ENCODE results near the gene LSM8.

The LSM8 gene

DNA sequence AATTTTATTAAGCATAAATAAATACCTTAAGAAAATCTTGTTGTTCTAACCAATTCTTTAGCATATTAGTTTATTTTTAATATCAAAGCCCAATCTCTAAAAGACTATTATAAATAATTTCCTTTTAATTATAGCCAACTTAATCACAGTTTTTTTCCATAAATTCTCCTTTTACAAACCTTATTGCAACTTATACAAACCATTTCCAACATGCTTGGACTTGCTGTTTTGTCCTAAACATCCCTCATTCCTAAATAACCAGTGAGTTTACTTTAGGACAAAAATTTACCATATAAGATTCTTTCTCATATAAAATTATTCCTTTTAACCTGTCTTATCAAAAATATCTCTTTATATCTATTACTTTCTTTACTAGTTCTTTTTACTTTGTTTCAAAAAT, 25.2 kb upstream of the LSM8 start:
- Histone ChIP-seq H3K36me3 (ENCODE audit: control insufficient read depth in 1 of 2, insufficient read depth in 2 of 2, low read length in 2 of 2) (no peaks in the 10 kb centered on the region), H3K27ac (ENCODE audit: low read depth, low read length) (no peak overlapping the region), H3K4me3 (ENCODE audit: low read depth in 1 of 2, low read length in 2 of 2) (no peak overlapping the region), H3K27me3 (ENCODE audit: control insufficient read depth in 1 of 2, insufficient read depth in 2 of 2, low read length in 2 of 2) (no peaks in the 10 kb centered on the region), H3K9ac (ENCODE audit: low read depth in 1 of 2, low read length in 2 of 2) (no peak overlapping the region), H3K9me3 (ENCODE audit: control insufficient read depth in 1 of 2, low read length in 2 of 2) (no peaks in the 10 kb centered on the region), H3K4me1 (ENCODE audit: control insufficient read depth in 1 of 2, insufficient read depth in 2 of 2, low read length in 2 of 2) (no peaks in the 10 kb centered on the region)

DNA sequence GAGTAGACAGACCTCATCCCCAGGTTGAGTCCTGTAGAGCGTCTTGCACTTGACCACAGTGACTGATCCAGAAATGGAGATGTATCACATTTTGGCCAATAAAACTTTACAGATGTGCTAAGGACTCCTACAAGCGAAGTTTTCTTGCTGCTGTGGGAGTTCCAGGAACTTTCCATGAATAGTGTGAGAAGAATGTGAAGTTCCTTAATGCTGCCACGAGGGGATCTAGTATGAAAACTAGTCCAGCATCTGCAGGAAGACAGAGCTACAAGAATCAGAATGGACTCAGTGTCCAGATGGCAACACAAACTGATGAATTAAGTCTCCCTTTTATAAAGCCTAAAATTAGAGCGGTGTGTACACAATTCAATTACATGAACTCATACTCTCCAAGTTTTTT, 14.8 kb upstream of the LSM8 start:
- no peaks in the 10 kb centered on the region for H3K4me1 ChIP-seq (ENCODE audit: control insufficient read depth in 1 of 2, insufficient read depth in 2 of 2, low read length in 2 of 2)
- H3K27ac ChIP-seq (ENCODE audit: low read depth, low read length) = no peak overlapping the region
- no peaks in the 10 kb centered on the region for H3K9me3 ChIP-seq (ENCODE audit: control insufficient read depth in 1 of 2, low read length in 2 of 2)
- H3K9ac ChIP-seq (ENCODE audit: low read depth in 1 of 2, low read length in 2 of 2) = no peak overlapping the region
- H3K36me3 ChIP-seq (ENCODE audit: control insufficient read depth in 1 of 2, insufficient read depth in 2 of 2, low read length in 2 of 2) = no peaks in the 10 kb centered on the region
- H3K4me3 ChIP-seq (ENCODE audit: low read depth in 1 of 2, low read length in 2 of 2) = no peak overlapping the region
- H3K27me3 ChIP-seq (ENCODE audit: control insufficient read depth in 1 of 2, insufficient read depth in 2 of 2, low read length in 2 of 2) = no peaks in the 10 kb centered on the region

DNA sequence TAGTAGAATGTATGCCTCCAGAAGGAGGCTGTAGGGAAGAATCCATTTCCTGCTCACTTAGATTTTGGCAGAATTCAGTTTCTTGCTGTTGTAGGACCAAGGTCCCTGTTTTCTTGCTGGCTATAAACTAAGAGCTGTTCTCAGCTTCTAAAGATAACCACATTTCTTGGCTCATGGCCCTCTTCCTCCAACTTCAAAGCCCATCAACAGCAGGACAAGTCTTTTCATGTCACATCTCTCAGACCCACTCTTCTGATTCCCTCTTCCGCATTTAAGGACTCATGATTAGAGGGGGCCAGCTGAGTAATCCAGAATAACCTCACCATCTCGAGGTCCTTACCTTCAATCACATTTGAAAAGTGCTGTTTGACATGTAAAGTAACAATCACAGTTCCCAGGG, 8.2 kb upstream of the LSM8 start:
- Histone ChIP-seq H3K4me3 (ENCODE audit: low read depth in 1 of 2, low read length in 2 of 2) (no peak overlapping the region), H3K27me3 (ENCODE audit: control insufficient read depth in 1 of 2, insufficient read depth in 2 of 2, low read length in 2 of 2) (no peaks in the 10 kb centered on the region), H3K4me1 (ENCODE audit: control insufficient read depth in 1 of 2, insufficient read depth in 2 of 2, low read length in 2 of 2) (no peaks in the 10 kb centered on the region), H3K9me3 (ENCODE audit: control insufficient read depth in 1 of 2, low read length in 2 of 2) (no peaks in the 10 kb centered on the region), H3K27ac (ENCODE audit: low read depth, low read length) (no peak overlapping the region), H3K36me3 (ENCODE audit: control insufficient read depth in 1 of 2, insufficient read depth in 2 of 2, low read length in 2 of 2) (no peaks in the 10 kb centered on the region), H3K9ac (ENCODE audit: low read depth in 1 of 2, low read length in 2 of 2) (no peak overlapping the region)

DNA sequence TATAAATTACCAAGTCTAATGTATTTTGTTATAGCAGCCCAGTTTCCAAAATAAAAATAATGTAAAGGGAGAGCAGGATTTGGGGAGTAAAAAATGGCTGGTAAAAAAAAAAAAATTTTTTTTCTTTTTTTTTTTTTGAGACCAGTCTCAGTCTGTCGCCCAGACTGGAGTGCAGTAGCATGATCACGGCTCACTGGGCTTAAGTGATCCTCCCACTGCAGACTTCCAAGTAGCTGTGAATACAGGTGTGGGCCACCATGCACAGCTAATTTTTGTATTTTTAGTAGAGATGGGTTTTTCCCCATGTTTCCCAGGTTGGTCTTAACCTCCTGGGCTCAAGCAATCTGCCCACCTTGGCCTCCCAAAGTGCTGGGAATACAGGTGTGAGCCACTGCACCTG, 4.8 kb upstream of the LSM8 start:
- no peaks in the 10 kb centered on the region for H3K36me3 ChIP-seq (ENCODE audit: control insufficient read depth in 1 of 2, insufficient read depth in 2 of 2, low read length in 2 of 2)
- H3K27me3 ChIP-seq (ENCODE audit: control insufficient read depth in 1 of 2, insufficient read depth in 2 of 2, low read length in 2 of 2) = no peaks in the 10 kb centered on the region
- H3K27ac ChIP-seq (ENCODE audit: low read depth, low read length) = no peak overlapping the region
- no peak overlapping the region for H3K4me3 ChIP-seq (ENCODE audit: low read depth in 1 of 2, low read length in 2 of 2)
- no peak overlapping the region for H3K9ac ChIP-seq (ENCODE audit: low read depth in 1 of 2, low read length in 2 of 2)
- no peaks in the 10 kb centered on the region for H3K9me3 ChIP-seq (ENCODE audit: control insufficient read depth in 1 of 2, low read length in 2 of 2)
- H3K4me1 ChIP-seq (ENCODE audit: control insufficient read depth in 1 of 2, insufficient read depth in 2 of 2, low read length in 2 of 2) = peaks cover 0 to 6% of the 10 kb centered on the region in 2 donors

DNA sequence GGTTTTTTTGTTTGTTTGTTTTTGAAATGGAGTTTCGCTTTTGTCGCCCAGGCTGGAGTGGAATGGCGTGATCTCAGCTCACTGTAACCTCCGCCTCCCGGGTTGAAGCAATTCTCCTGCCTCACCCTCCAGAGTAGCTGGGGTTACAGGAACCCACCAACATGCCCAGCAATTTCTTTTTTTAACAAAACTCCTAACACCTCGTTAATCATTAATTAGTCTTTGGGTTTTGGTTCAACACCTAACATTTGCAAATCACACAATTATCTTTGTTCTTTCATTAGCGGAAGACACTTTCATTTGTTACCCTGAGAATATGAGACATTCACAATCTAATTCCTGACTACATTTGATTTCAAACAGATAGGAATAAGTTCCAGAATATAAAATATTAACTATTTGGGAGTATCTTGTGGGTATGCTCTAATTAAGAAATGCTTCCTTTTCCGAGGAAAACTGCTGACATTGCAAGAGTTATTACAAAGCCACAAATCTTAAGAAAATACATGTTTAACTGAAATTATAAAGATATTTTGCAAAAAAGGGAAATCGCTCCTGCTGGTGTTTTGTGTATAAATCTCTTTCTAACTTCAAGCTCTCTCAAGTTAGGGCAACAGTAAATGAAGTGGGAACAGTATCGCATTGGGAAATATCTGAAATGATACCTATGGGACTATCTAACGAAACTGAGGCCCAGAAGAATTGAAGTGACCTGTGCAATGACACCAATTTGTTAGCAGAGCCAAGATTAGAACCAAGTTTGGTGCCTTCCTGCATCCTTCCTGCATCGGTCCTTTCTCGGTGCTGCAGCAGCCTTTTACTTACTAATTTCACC, 1.2 kb upstream of the LSM8 start:
- no peaks in the 10 kb centered on the region for H3K27me3 ChIP-seq (ENCODE audit: control insufficient read depth in 1 of 2, insufficient read depth in 2 of 2, low read length in 2 of 2)
- peak overlapping the region; percentile 91 for H3K27ac ChIP-seq (ENCODE audit: low read depth, low read length)
- peaks cover 21 to 25% of the 10 kb centered on the region in 2 donors for H3K4me1 ChIP-seq (ENCODE audit: control insufficient read depth in 1 of 2, insufficient read depth in 2 of 2, low read length in 2 of 2)
- no peaks in the 10 kb centered on the region for H3K9me3 ChIP-seq (ENCODE audit: control insufficient read depth in 1 of 2, low read length in 2 of 2)
- H3K9ac ChIP-seq (ENCODE audit: low read depth in 1 of 2, low read length in 2 of 2) = peak overlapping the region; percentile 94 to 98
- peaks cover under 1 to 7% of the 10 kb centered on the region in 2 donors for H3K36me3 ChIP-seq (ENCODE audit: control insufficient read depth in 1 of 2, insufficient read depth in 2 of 2, low read length in 2 of 2)
- peak overlapping the region; percentile 86 to 98 for H3K4me3 ChIP-seq (ENCODE audit: low read depth in 1 of 2, low read length in 2 of 2)

- Histone ChIP-seq H3K4me3 (ENCODE audit: low read depth in 1 of 2, low read length in 2 of 2) (peak overlapping the region; percentile 86 to 98), H3K9me3 (ENCODE audit: control insufficient read depth in 1 of 2, low read length in 2 of 2) (no peaks in the 10 kb centered on the region), H3K36me3 (ENCODE audit: control insufficient read depth in 1 of 2, insufficient read depth in 2 of 2, low read length in 2 of 2) (peaks cover 5 to 11% of the 10 kb centered on the region in 2 donors), H3K27ac (ENCODE audit: low read depth, low read length) (peak overlapping the region; percentile 91), H3K9ac (ENCODE audit: low read depth in 1 of 2, low read length in 2 of 2) (peak overlapping the region; percentile 94 to 98), H3K27me3 (ENCODE audit: control insufficient read depth in 1 of 2, insufficient read depth in 2 of 2, low read length in 2 of 2) (no peaks in the 10 kb centered on the region), H3K4me1 (ENCODE audit: control insufficient read depth in 1 of 2, insufficient read depth in 2 of 2, low read length in 2 of 2) (peaks cover 21 to 25% of the 10 kb centered on the region in 2 donors)
Observed at GRCh38 chr7:118183428-118183785, 557 bp upstream of the LSM8 start.

DNA sequence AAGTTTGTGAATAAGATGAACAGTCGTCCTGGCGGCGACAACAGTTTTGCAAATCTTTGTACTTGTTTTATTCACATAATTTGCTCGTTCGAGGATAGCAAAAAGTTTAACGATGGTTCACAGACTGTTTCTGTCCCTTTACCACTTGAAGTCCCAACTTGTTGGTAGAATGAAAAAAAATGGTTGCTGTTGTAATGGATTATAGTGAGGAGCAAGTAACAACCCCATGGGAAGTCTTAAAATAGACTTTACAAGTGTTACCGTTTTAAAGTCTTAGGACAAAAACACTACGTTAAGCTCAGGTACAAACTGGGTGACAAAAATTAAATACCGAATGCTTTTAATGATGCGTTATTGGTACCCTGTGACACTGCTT, 589 bp downstream of the LSM8 start:
- peak overlapping the region; percentile 86 to 98 for H3K4me3 ChIP-seq (ENCODE audit: low read depth in 1 of 2, low read length in 2 of 2)
- H3K27me3 ChIP-seq (ENCODE audit: control insufficient read depth in 1 of 2, insufficient read depth in 2 of 2, low read length in 2 of 2) = no peaks in the 10 kb centered on the region
- no peaks in the 10 kb centered on the region for H3K9me3 ChIP-seq (ENCODE audit: control insufficient read depth in 1 of 2, low read length in 2 of 2)
- H3K27ac ChIP-seq (ENCODE audit: low read depth, low read length) = peak overlapping the region; percentile 81
- H3K9ac ChIP-seq (ENCODE audit: low read depth in 1 of 2, low read length in 2 of 2) = peak overlapping the region; percentile 76 to 98
- H3K36me3 ChIP-seq (ENCODE audit: control insufficient read depth in 1 of 2, insufficient read depth in 2 of 2, low read length in 2 of 2) = peaks cover 5 to 17% of the 10 kb centered on the region in 2 donors
- peaks cover 21 to 25% of the 10 kb centered on the region in 2 donors for H3K4me1 ChIP-seq (ENCODE audit: control insufficient read depth in 1 of 2, insufficient read depth in 2 of 2, low read length in 2 of 2)

GRCh38 chr7:118185163-118185860, 1.3 kb downstream of the LSM8 start:
- Histone ChIP-seq H3K9me3 (ENCODE audit: control insufficient read depth in 1 of 2, low read length in 2 of 2) (no peaks in the 10 kb centered on the region), H3K36me3 (ENCODE audit: control insufficient read depth in 1 of 2, insufficient read depth in 2 of 2, low read length in 2 of 2) (peaks cover 5 to 18% of the 10 kb centered on the region in 2 donors), H3K4me1 (ENCODE audit: control insufficient read depth in 1 of 2, insufficient read depth in 2 of 2, low read length in 2 of 2) (peaks cover 21 to 25% of the 10 kb centered on the region in 2 donors), H3K4me3 (ENCODE audit: low read depth in 1 of 2, low read length in 2 of 2) (peak overlapping the region; percentile 86 to 98), H3K27ac (ENCODE audit: low read depth, low read length) (no peak overlapping the region), H3K9ac (ENCODE audit: low read depth in 1 of 2, low read length in 2 of 2) (peak overlapping the region; percentile 76 to 98), H3K27me3 (ENCODE audit: control insufficient read depth in 1 of 2, insufficient read depth in 2 of 2, low read length in 2 of 2) (no peaks in the 10 kb centered on the region)

- Histone ChIP-seq H3K4me3 (ENCODE audit: low read depth in 1 of 2, low read length in 2 of 2) (no peak overlapping the region), H3K27me3 (ENCODE audit: control insufficient read depth in 1 of 2, insufficient read depth in 2 of 2, low read length in 2 of 2) (no peaks in the 10 kb centered on the region), H3K27ac (ENCODE audit: low read depth, low read length) (no peak overlapping the region), H3K9me3 (ENCODE audit: control insufficient read depth in 1 of 2, low read length in 2 of 2) (no peaks in the 10 kb centered on the region), H3K36me3 (ENCODE audit: control insufficient read depth in 1 of 2, insufficient read depth in 2 of 2, low read length in 2 of 2) (peaks cover 8 to 28% of the 10 kb centered on the region in 2 donors), H3K9ac (ENCODE audit: low read depth in 1 of 2, low read length in 2 of 2) (no peak overlapping the region), H3K4me1 (ENCODE audit: control insufficient read depth in 1 of 2, insufficient read depth in 2 of 2, low read length in 2 of 2) (peaks cover 21 to 25% of the 10 kb centered on the region in 2 donors)
Observed at GRCh38 chr7:118186501-118186900, 2.5 kb downstream of the LSM8 start.

GRCh38 chr7:118194571-118194970, 10.6 kb downstream of the LSM8 start:
- Histone ChIP-seq H3K4me1 (ENCODE audit: control insufficient read depth in 1 of 2, insufficient read depth in 2 of 2, low read length in 2 of 2) (no peaks in the 10 kb centered on the region), H3K36me3 (ENCODE audit: control insufficient read depth in 1 of 2, insufficient read depth in 2 of 2, low read length in 2 of 2) (peaks cover 6 to 12% of the 10 kb centered on the region in 2 donors), H3K9ac (ENCODE audit: low read depth in 1 of 2, low read length in 2 of 2) (no peak overlapping the region), H3K9me3 (ENCODE audit: control insufficient read depth in 1 of 2, low read length in 2 of 2) (no peaks in the 10 kb centered on the region), H3K27ac (ENCODE audit: low read depth, low read length) (no peak overlapping the region), H3K4me3 (ENCODE audit: low read depth in 1 of 2, low read length in 2 of 2) (no peak overlapping the region), H3K27me3 (ENCODE audit: control insufficient read depth in 1 of 2, insufficient read depth in 2 of 2, low read length in 2 of 2) (no peaks in the 10 kb centered on the region)

Data from duodenal mucosa (tissue), 2 donors.